ENCODE measurements around the gene HIPK4.

The HIPK4 gene

GRCh38 chr19:40416918-40417642 is 27.1 kb upstream of the HIPK4 start:
- TF ChIP-seq CTCF (conservative IDR thresholded peaks at IDR 0.05; ENCODE audit: low read depth, low read length) = no peak
- DNase-seq (ENCODE audit: low read depth) = peak; percentile 12
- H3K4me3 ChIP-seq (ENCODE audit: low read depth, low read length) = no peak overlapping the region

DNA sequence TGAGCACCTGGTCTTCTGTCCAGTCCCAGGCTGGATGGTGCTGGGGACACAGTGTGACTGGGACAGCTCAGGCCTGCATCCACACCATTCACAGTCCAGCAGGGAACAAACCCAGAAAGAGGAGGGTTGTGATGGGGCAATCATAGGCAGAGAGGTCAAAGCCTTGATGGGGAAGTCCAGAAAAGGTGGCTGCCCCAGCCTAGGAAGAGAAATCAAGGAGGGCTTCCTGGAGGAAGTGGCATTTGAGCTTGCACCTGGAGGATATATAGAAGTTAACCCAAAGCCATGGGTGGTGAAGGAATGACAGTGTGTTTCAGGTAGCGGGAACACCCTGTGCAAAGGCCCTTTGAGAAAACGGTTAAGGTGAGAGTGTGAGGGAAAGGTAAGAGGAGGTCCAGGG is 25.8 kb upstream of the HIPK4 start:
- no peak overlapping the region for H3K4me3 ChIP-seq (ENCODE audit: low read depth, low read length)
- no peak for DNase-seq (ENCODE audit: low read depth)
- no peak for TF ChIP-seq CTCF (conservative IDR thresholded peaks at IDR 0.05; ENCODE audit: low read depth, low read length)

DNA sequence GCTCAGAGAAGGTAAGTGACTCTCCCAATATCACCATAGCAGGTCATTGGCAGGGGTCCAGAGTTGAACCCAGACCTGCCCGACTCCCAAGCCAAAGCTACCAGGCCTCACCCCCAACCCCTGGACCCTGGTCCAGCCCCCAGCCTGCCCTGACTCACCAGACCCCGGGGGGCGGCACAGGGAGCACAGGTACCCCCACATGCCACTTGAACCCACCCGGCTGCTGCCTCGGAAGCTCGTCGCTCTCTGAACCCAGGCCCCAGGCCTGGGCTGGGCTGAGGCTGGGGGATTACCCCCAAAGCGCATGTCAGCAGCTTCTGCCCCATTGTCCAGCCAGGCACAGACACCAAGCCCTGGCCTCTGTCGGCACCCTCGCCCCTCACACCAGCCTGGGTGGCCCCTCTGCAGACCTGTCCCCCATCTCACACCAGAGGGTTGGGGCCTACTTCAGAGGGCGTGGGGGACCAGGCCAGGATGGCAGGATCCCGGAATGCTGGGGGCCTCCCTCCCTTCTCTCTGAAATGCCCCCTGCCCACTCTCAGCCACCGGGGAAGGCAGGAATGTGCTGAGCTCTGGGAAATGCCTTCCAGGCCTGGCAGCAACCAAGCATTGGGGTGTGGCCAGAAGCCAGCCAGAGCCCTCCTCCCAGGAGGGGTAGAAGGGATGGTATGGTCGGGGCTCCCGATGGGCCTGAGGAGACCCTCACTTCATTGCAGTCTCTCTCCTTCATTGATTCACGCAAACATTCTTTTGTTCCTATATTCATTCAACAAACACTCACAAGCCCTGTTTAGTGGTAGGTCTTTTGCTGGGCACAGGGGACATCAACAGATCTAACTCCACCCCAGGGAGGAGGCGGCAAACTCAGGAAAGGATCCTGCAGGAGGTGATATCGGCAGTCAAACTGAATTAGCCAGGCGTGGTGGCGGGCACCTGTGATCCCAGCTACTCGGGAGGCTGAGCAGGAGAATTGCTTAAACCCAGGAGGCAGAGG is 24.9 kb upstream of the HIPK4 start:
- DNase-seq (ENCODE audit: low read depth) = no peak
- no peak overlapping the region for H3K4me3 ChIP-seq (ENCODE audit: low read depth, low read length)

DNA sequence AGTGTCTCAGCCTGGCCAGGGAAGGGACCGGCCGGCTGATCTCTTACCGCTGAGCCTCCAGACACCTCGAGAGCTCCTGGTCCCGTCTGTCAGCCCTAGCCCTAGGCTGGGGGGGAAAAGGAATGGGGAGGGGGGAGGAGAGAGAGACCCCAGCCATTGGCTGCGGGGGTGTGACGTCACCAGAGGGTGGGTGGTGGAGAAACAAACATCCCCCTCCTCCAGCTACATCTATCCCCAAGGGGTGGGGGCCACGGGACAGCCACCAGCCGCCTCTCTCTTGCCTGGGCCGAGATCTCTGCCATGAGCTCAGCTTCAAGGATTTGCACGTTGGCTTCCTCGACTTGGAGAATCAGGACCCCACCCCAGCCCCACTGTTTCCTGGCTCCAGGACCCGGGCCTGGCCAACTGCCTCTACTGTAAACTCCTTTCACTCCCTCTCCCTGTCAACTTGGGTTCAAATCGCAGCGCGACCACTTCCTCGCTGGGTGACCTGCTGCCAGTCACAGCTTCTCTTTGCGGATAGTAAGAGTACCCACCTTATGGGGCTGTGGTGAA is 23.4 kb upstream of the HIPK4 start, which contains the start of gene PRX:
Gene PRX, minus strand, starts transcription at position 88 of the 555 bp plus-strand sequence. CDS start 5,446 bp downstream, outside the sequence.
- DNase-seq (ENCODE audit: low read depth) = no peak
- no peak for TF ChIP-seq CTCF (conservative IDR thresholded peaks at IDR 0.05; ENCODE audit: low read depth, low read length)
- no peak within 1 kb of the TSS for H3K4me3 ChIP-seq (ENCODE audit: low read depth, low read length)

More for the DNA sequence above, 24.9 kb upstream of the HIPK4 start:
- TF ChIP-seq CTCF (conservative IDR thresholded peaks at IDR 0.05; ENCODE audit: low read depth, low read length) = no peak

- no peak overlapping the region for H3K4me3 ChIP-seq (ENCODE audit: low read depth, low read length)
- DNase-seq (ENCODE audit: low read depth) = no peak
- no peak for TF ChIP-seq CTCF (conservative IDR thresholded peaks at IDR 0.05; ENCODE audit: low read depth, low read length)
These were observed 22.9 kb upstream of the HIPK4 start for GRCh38 chr19:40412866-40413265.

DNA sequence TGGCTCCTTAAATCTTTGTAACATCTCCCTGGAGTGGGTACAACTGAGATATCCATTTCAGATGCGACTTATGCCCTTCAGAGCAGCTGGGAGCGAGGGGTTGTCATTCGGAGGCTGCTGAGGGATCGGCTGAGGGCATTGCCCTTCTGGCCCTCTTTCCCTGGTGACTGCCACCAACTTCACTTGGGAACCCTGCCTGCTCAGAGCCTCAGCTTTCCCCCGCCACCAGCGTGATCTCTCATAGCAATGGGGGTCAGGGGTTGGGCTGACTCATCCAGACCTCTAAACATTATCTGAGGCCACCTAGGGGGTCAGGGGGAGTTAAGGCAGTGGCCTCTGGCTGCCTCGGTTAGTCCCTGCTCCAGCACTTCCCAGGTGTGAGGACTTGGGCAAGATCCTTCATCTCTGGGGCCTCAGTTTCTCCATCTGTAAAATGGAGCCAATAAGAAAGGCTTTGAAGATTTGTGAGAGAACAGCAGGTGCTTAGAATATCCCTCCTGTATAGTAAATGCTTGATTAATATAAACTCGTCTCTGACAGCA is 22.0 kb upstream of the HIPK4 start:
- H3K4me3 ChIP-seq (ENCODE audit: low read depth, low read length) = no peak overlapping the region
- no peak for DNase-seq (ENCODE audit: low read depth)
- no peak for TF ChIP-seq CTCF (conservative IDR thresholded peaks at IDR 0.05; ENCODE audit: low read depth, low read length)

Measured in choroid plexus epithelial cell (primary cell).